PC-3 (cell line): ENCODE results near the gene PLA1A. TPM values are rescaled to one million over a fixed set of nuclear protein-coding genes. Genes with fewer than 3 reads are reported as not detected.

Experiments
- ATAC-seq: fragments of 200-7000 bp; cut with Tn5 transposase; 2 replicates; pipeline ENCODE4 v1.9.1; 2020; ENCODE audit warnings: mild to moderate bottlenecking, moderate library complexity
- BruUV-seq: library from RNA; stranded (reverse); fragments of 400-500 nt; replicated peaks from 2 replicates; lab custom pipeline; 2021; lab: Mats Ljungman, UMichigan
- CTCF ChIA-PET: fragments of 300-600 bp; sonication (Branson Sonifier 250); formaldehyde crosslinking; loops from one replicate; lab custom pipeline; 2022; ENCODE audit warnings: antibody characterized with exemption; lab: Charles Lee
- POLR2A ChIA-PET: fragments of 300-600 bp; sonication (Branson Sonifier 250); formaldehyde crosslinking; loops from one replicate; lab custom pipeline; 2022; ENCODE audit warnings: antibody characterized with exemption; ENCODE audit not compliant: unreplicated experiment; lab: Charles Lee
- DNase-seq: peaks from one replicate; pipeline ENCODE4 v3.0.0-alpha.2; 2015
- H2AFZ ChIP-seq: fragments of 300-600 bp; sonication (generic); 2 replicates; pipeline ENCODE4 v1.6.0; 2016; ENCODE audit warnings: antibody characterized with exemption, low read length
- H3F3A ChIP-seq: fragments of 300-600 bp; sonication (generic); one replicate; pipeline ENCODE4 v1.6.0; 2017; ENCODE audit warnings: antibody characterized with exemption, low read length, control low read depth, mild to moderate bottlenecking; ENCODE audit not compliant: unreplicated experiment
- H3K27ac ChIP-seq: fragments of 300-600 bp; sonication (generic); 2 replicates; pipeline ENCODE4 v1.5.1; 2016; ENCODE audit warnings: mild to moderate bottlenecking, low read length
- H3K27me3 ChIP-seq: fragments of 300-600 bp; sonication (generic); 2 replicates; pipeline ENCODE4 v1.6.1; 2016; ENCODE audit warnings: low read length, mixed read lengths
- H3K36me3 ChIP-seq: fragments of 300-600 bp; sonication (generic); 2 replicates; pipeline ENCODE4 v1.6.1; 2016; ENCODE audit warnings: low read depth, mixed run types, low read length, mixed read lengths
- H3K4me1 ChIP-seq: fragments of 300-600 bp; sonication (generic); 2 replicates; pipeline ENCODE4 v1.5.1; 2016; ENCODE audit warnings: low read length; ENCODE audit not compliant: insufficient read depth
- H3K4me2 ChIP-seq: fragments of 300-600 bp; sonication (generic); 2 replicates; pipeline ENCODE4 v1.6.0; 2016; ENCODE audit warnings: low read length
- H3K4me3 ChIP-seq: fragments of 300-600 bp; sonication (generic); 2 replicates; pipeline ENCODE4 v1.5.1; 2016; ENCODE audit warnings: mild to moderate bottlenecking, low read length, mixed read lengths
- H3K79me2 ChIP-seq: fragments of 300-600 bp; sonication (generic); 2 replicates; pipeline ENCODE4 v1.6.1; 2017; ENCODE audit warnings: low read length, mixed read lengths
- H3K9ac ChIP-seq: fragments of 300-600 bp; sonication (generic); 2 replicates; pipeline ENCODE4 v1.6.0; 2016; ENCODE audit warnings: mild to moderate bottlenecking, low read length
- H3K9me2 ChIP-seq: fragments of 300-600 bp; sonication (generic); replicated peaks from 2 replicates; pipeline ENCODE4 v1.6.1; 2016; ENCODE audit warnings: mixed run types, low read length, mixed read lengths
- H3K9me3 ChIP-seq: fragments of 300-600 bp; sonication (generic); 2 replicates; pipeline ENCODE4 v1.6.1; 2016; ENCODE audit warnings: low read length, mixed read lengths
- H4K20me1 ChIP-seq: fragments of 300-600 bp; sonication (generic); 2 replicates; pipeline ENCODE4 v1.6.1; 2016; ENCODE audit warnings: low read length, mixed read lengths
- EZH2 ChIP-seq: fragments of 300-600 bp; sonication (generic); IDR thresholded peaks from one replicate; pipeline ENCODE4 v1.6.1; 2017; ENCODE audit warnings: antibody characterized with exemption, mild to moderate bottlenecking, low read length; ENCODE audit not compliant: unreplicated experiment
- EZH2phosphoT487 ChIP-seq: fragments of 300-600 bp; sonication (generic); IDR thresholded peaks from 2 replicates; pipeline ENCODE4 v1.6.1; 2018; ENCODE audit warnings: mild to moderate bottlenecking, antibody characterized with exemption, low read length, borderline replicate concordance
- intact Hi-C: fragments of 100-400 bp; cut with micrococcal nuclease; formaldehyde crosslinking; loops from 2 replicates; pipeline ENCODE4 v1.9.0; 2023
- total RNA-seq: library from RNA; depleted of rRNA; stranded (reverse); fragments of >200 nt; gene quantifications from 2 replicates; pipeline ENCODE4 v1.2.3, GENCODE V29; 2014
- TF ChIP-seq, protein P1 (sequence below): fragments of 300-600 bp; sonication (generic); conservative IDR thresholded peaks from 2 replicates; pipeline ENCODE4 v1.5.1; 2017; ENCODE audit warnings: antibody characterized with exemption, low read depth, mild to moderate bottlenecking, low read length

The PLA1A gene
- total RNA-seq, 1 experiment from 2014 or later = 0.36 TPM

GRCh38 chr3:119639494-119640350, 42.0 kb downstream of the PLA1A start:
- TF ChIP-seq EZH2phosphoT487 (no peak), EZH2 (no peak)
- TF ChIP-seq, protein P1, sequence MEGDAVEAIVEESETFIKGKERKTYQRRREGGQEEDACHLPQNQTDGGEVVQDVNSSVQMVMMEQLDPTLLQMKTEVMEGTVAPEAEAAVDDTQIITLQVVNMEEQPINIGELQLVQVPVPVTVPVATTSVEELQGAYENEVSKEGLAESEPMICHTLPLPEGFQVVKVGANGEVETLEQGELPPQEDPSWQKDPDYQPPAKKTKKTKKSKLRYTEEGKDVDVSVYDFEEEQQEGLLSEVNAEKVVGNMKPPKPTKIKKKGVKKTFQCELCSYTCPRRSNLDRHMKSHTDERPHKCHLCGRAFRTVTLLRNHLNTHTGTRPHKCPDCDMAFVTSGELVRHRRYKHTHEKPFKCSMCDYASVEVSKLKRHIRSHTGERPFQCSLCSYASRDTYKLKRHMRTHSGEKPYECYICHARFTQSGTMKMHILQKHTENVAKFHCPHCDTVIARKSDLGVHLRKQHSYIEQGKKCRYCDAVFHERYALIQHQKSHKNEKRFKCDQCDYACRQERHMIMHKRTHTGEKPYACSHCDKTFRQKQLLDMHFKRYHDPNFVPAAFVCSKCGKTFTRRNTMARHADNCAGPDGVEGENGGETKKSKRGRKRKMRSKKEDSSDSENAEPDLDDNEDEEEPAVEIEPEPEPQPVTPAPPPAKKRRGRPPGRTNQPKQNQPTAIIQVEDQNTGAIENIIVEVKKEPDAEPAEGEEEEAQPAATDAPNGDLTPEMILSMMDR = no peak
- no peaks in the 10 kb centered on the region for H3K9me3 ChIP-seq
- H3K4me2 ChIP-seq = no peak overlapping the region
- peaks cover 4% of the 10 kb centered on the region for H3F3A ChIP-seq
- no peak overlapping the region for H2AFZ ChIP-seq
- H3K4me3 ChIP-seq = no peak overlapping the region
- no peaks in the 10 kb centered on the region for H3K36me3 ChIP-seq
- DNase-seq (no peak), ATAC-seq (no peak)
- H3K4me1 ChIP-seq = peaks cover 61% of the 10 kb centered on the region
- H3K79me2 ChIP-seq = no peaks in the 10 kb centered on the region
- no peaks in the 10 kb centered on the region for H3K27me3 ChIP-seq
- intact Hi-C loops = no loop called here
- H3K27ac ChIP-seq = no peak overlapping the region
- CTCF ChIA-PET = no interaction called here
- H4K20me1 ChIP-seq = no peaks in the 10 kb centered on the region
- H3K9me2 ChIP-seq = no peaks in the 10 kb centered on the region
- no peak overlapping the region for H3K9ac ChIP-seq
- no TSS peak for BruUV-seq
- POLR2A ChIA-PET = interaction anchor here (0.7 kb wide), 1 partner anchor 9 kb away, joined by 8 read pairs; no protein-coding TSS in a partner anchor

- no peak overlapping the region for H3K27ac ChIP-seq
- no peaks in the 10 kb centered on the region for H3K9me2 ChIP-seq
- H3K4me1 ChIP-seq = peaks cover 53% of the 10 kb centered on the region
- POLR2A ChIA-PET = no interaction called here
- no peak for DNase-seq
- TF ChIP-seq, protein P1 = no peak
- no peak for TF ChIP-seq EZH2
- no peak for TF ChIP-seq EZH2phosphoT487
- no peak overlapping the region for H3K4me3 ChIP-seq
- H3K36me3 ChIP-seq = no peaks in the 10 kb centered on the region
- BruUV-seq = no TSS peak
- intact Hi-C loops = no loop called here
- H3F3A ChIP-seq = peaks cover 4% of the 10 kb centered on the region
- CTCF ChIA-PET = no interaction called here
- H3K79me2 ChIP-seq = no peaks in the 10 kb centered on the region
- no peak overlapping the region for H3K4me2 ChIP-seq
- H3K9ac ChIP-seq = no peak overlapping the region
- H3K27me3 ChIP-seq = no peaks in the 10 kb centered on the region
- ATAC-seq = no peak
- H4K20me1 ChIP-seq = no peaks in the 10 kb centered on the region
- H2AFZ ChIP-seq = no peak overlapping the region
- H3K9me3 ChIP-seq = no peaks in the 10 kb centered on the region
These were observed 43.7 kb downstream of the PLA1A start for GRCh38 chr3:119641416-119641815.
